H1 (cell line): Measurements from ENCODE around the gene ABCG1. TPM values are rescaled to one million over a fixed set of nuclear protein-coding genes. Genes with fewer than 3 reads are reported as not detected.

Experiments used
- BACH1 ChIP-seq: IDR thresholded peaks from 2 replicates; pipeline ENCODE4 v1.6.1; 2012; ENCODE audit warnings: low read length, improper control_type of control experiment
- BRCA1 ChIP-seq: IDR thresholded peaks from 2 replicates; pipeline ENCODE4 v1.6.1; 2012; ENCODE audit warnings: low read depth, low read length, improper control_type of control experiment
- EP300 ChIP-seq, 2 experiments: IDR thresholded peaks; 1 replicate in 1 of 2; 2 replicates in 1 of 2; pipeline ENCODE4 v1.6.1; 2011 to 2012; ENCODE audit warnings: low read depth in 2 of 2, low read length in 2 of 2, mild to moderate bottlenecking in 2 of 2, borderline replicate concordance in 1 of 2, inconsistent platforms in 1 of 2, moderate library complexity in 1 of 2
- GABPA ChIP-seq: IDR thresholded peaks from 2 replicates; pipeline ENCODE4 v1.6.1; 2011; ENCODE audit warnings: mild to moderate bottlenecking, low read length, moderate library complexity, borderline replicate concordance; ENCODE audit not compliant: insufficient read depth
- NRF1 ChIP-seq: IDR thresholded peaks from 2 replicates; pipeline ENCODE4 v1.6.1; 2011; ENCODE audit warnings: mild to moderate bottlenecking, low read depth, low read length, improper control_type of control experiment
- RFX5 ChIP-seq: IDR thresholded peaks from 2 replicates; pipeline ENCODE4 v1.6.1; 2011; ENCODE audit warnings: low read depth, low read length, improper control_type of control experiment, borderline replicate concordance
- RNF2 ChIP-seq: fragments of 200-900, 300-1000 bp; sonication (generic); IDR thresholded peaks from 2 replicates; pipeline ENCODE4 v1.7.1; 2016; ENCODE audit warnings: borderline replicate concordance, low read depth, mild to moderate bottlenecking, antibody characterized with exemption, low read length; ENCODE audit not compliant: poor library complexity, severe bottlenecking; ENCODE audit errors: missing control alignments
- SIX5 ChIP-seq: IDR thresholded peaks from 2 replicates; pipeline ENCODE4 v1.6.1; 2011; ENCODE audit warnings: mild to moderate bottlenecking, low read depth, low read length
- SP4 ChIP-seq: IDR thresholded peaks from 2 replicates; pipeline ENCODE4 v1.6.1; 2012; ENCODE audit warnings: low read length, inconsistent platforms
- polyA plus RNA-seq, 7 experiments: library from polyadenylated mRNA; depleted of rRNA in 3 of 7; stranded (reverse) in 5 of 7; unstranded in 2 of 7; fragments of >200 nt in 5 of 7; fragments of 200-250 nt in 2 of 7; gene quantifications; 1 replicate in 5 of 7; 2 replicates in 1 of 7; 4 replicates in 1 of 7; pipeline versions ENCODE4 v1.2.1 to v1.2.3, GENCODE V29; 2011 to 2013; ENCODE audit warnings: missing spikeins in 2 of 7, mixed read lengths in 2 of 7
- total RNA-seq: library from RNA; stranded (reverse); fragmentation: NEBNext Ultra II Directional; extraction: Animal tissue kit (Norgen Biotek cat#: 25700); gene quantifications from 2 replicates; pipeline ENCODE4 v1.2.1, GENCODE V29; 2021
- TF ChIP-seq, protein P1 (sequence below): fragments of 300-600 bp; sonication (generic); IDR thresholded peaks from 2 replicates; pipeline ENCODE4 v1.7.1; 2012; ENCODE audit warnings: low read length, moderate library complexity, mild to moderate bottlenecking, inconsistent platforms; ENCODE audit not compliant: insufficient replicate concordance
- TF ChIP-seq, protein P2 (sequence below): IDR thresholded peaks from 2 replicates; pipeline ENCODE4 v1.6.1; 2011; ENCODE audit warnings: low read length, improper control_type of control experiment

ABCG1 gene
- total and polyA plus RNA-seq, 2 of the 8 experiments (the other 6 are each of a cell fraction or from before 2014, with no cell fraction given) = 2.1 to 4.0 TPM

- TF ChIP-seq, protein P1, sequence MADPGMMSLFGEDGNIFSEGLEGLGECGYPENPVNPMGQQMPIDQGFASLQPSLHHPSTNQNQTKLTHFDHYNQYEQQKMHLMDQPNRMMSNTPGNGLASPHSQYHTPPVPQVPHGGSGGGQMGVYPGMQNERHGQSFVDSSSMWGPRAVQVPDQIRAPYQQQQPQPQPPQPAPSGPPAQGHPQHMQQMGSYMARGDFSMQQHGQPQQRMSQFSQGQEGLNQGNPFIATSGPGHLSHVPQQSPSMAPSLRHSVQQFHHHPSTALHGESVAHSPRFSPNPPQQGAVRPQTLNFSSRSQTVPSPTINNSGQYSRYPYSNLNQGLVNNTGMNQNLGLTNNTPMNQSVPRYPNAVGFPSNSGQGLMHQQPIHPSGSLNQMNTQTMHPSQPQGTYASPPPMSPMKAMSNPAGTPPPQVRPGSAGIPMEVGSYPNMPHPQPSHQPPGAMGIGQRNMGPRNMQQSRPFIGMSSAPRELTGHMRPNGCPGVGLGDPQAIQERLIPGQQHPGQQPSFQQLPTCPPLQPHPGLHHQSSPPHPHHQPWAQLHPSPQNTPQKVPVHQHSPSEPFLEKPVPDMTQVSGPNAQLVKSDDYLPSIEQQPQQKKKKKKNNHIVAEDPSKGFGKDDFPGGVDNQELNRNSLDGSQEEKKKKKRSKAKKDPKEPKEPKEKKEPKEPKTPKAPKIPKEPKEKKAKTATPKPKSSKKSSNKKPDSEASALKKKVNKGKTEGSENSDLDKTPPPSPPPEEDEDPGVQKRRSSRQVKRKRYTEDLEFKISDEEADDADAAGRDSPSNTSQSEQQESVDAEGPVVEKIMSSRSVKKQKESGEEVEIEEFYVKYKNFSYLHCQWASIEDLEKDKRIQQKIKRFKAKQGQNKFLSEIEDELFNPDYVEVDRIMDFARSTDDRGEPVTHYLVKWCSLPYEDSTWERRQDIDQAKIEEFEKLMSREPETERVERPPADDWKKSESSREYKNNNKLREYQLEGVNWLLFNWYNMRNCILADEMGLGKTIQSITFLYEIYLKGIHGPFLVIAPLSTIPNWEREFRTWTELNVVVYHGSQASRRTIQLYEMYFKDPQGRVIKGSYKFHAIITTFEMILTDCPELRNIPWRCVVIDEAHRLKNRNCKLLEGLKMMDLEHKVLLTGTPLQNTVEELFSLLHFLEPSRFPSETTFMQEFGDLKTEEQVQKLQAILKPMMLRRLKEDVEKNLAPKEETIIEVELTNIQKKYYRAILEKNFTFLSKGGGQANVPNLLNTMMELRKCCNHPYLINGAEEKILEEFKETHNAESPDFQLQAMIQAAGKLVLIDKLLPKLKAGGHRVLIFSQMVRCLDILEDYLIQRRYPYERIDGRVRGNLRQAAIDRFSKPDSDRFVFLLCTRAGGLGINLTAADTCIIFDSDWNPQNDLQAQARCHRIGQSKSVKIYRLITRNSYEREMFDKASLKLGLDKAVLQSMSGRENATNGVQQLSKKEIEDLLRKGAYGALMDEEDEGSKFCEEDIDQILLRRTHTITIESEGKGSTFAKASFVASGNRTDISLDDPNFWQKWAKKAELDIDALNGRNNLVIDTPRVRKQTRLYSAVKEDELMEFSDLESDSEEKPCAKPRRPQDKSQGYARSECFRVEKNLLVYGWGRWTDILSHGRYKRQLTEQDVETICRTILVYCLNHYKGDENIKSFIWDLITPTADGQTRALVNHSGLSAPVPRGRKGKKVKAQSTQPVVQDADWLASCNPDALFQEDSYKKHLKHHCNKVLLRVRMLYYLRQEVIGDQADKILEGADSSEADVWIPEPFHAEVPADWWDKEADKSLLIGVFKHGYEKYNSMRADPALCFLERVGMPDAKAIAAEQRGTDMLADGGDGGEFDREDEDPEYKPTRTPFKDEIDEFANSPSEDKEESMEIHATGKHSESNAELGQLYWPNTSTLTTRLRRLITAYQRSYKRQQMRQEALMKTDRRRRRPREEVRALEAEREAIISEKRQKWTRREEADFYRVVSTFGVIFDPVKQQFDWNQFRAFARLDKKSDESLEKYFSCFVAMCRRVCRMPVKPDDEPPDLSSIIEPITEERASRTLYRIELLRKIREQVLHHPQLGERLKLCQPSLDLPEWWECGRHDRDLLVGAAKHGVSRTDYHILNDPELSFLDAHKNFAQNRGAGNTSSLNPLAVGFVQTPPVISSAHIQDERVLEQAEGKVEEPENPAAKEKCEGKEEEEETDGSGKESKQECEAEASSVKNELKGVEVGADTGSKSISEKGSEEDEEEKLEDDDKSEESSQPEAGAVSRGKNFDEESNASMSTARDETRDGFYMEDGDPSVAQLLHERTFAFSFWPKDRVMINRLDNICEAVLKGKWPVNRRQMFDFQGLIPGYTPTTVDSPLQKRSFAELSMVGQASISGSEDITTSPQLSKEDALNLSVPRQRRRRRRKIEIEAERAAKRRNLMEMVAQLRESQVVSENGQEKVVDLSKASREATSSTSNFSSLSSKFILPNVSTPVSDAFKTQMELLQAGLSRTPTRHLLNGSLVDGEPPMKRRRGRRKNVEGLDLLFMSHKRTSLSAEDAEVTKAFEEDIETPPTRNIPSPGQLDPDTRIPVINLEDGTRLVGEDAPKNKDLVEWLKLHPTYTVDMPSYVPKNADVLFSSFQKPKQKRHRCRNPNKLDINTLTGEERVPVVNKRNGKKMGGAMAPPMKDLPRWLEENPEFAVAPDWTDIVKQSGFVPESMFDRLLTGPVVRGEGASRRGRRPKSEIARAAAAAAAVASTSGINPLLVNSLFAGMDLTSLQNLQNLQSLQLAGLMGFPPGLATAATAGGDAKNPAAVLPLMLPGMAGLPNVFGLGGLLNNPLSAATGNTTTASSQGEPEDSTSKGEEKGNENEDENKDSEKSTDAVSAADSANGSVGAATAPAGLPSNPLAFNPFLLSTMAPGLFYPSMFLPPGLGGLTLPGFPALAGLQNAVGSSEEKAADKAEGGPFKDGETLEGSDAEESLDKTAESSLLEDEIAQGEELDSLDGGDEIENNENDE = no peak
- TF ChIP-seq SP4 = no peak
- TF ChIP-seq, protein P2, sequence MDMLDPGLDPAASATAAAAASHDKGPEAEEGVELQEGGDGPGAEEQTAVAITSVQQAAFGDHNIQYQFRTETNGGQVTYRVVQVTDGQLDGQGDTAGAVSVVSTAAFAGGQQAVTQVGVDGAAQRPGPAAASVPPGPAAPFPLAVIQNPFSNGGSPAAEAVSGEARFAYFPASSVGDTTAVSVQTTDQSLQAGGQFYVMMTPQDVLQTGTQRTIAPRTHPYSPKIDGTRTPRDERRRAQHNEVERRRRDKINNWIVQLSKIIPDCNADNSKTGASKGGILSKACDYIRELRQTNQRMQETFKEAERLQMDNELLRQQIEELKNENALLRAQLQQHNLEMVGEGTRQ = no peak
- no peak for TF ChIP-seq BACH1
- TF ChIP-seq NRF1 = no peak
- TF ChIP-seq SIX5 = no peak
- TF ChIP-seq RNF2 = no peak
- TF ChIP-seq GABPA = no peak
- no peak for TF ChIP-seq BRCA1
- TF ChIP-seq RFX5 = no peak
- no peak for TF ChIP-seq EP300 (IDR thresholded peaks at IDR 0.05; ENCODE audit: borderline replicate concordance in 1 of 2, low read depth in 2 of 2, low read length in 2 of 2)
Measured at GRCh38 chr21:42321231-42321630, 102.3 kb downstream of the ABCG1 start (continued).
